GM23338 (cell line): ENCODE results near the gene TEKT3.

Source experiments
- CREB1 ChIP-seq: fragments of 250-450 bp; sonication (Bioruptor Pico); IDR thresholded peaks from 2 replicates; pipeline ENCODE4 v1.5.0; 2020; ENCODE audit warnings: low read depth, mild to moderate bottlenecking, moderate library complexity
- JUNB ChIP-seq: IDR thresholded peaks from one replicate; pipeline ENCODE4 v1.6.1; 2016; ENCODE audit warnings: antibody characterized with exemption; ENCODE audit not compliant: unreplicated experiment
- TF ChIP-seq, protein P1 (sequence below), 2 experiments: fragments of 200-600 bp in 1 of 2; sonication (generic) in 1 of 2; conservative IDR thresholded peaks; 2 replicates each; pipeline versions ENCODE4 v1.5.1 to v1.6.1; 2016 to 2017; ENCODE audit warnings: antibody characterized with exemption in 2 of 2, low read depth in 2 of 2, mild to moderate bottlenecking in 2 of 2, moderate library complexity in 1 of 2

GRCh38 chr17:15265131-15265530 is 76.3 kb downstream of the TEKT3 start, which contains the start of gene PMP22:
- no peak for TF ChIP-seq JUNB
- TF ChIP-seq, protein P1, sequence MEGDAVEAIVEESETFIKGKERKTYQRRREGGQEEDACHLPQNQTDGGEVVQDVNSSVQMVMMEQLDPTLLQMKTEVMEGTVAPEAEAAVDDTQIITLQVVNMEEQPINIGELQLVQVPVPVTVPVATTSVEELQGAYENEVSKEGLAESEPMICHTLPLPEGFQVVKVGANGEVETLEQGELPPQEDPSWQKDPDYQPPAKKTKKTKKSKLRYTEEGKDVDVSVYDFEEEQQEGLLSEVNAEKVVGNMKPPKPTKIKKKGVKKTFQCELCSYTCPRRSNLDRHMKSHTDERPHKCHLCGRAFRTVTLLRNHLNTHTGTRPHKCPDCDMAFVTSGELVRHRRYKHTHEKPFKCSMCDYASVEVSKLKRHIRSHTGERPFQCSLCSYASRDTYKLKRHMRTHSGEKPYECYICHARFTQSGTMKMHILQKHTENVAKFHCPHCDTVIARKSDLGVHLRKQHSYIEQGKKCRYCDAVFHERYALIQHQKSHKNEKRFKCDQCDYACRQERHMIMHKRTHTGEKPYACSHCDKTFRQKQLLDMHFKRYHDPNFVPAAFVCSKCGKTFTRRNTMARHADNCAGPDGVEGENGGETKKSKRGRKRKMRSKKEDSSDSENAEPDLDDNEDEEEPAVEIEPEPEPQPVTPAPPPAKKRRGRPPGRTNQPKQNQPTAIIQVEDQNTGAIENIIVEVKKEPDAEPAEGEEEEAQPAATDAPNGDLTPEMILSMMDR (conservative IDR thresholded peaks at IDR 0.05; ENCODE audit: low read depth in 2 of 2): no peak
- no peak for TF ChIP-seq CREB1 (CRISPR knock-in tag)
